GM12878 (cell line): ENCODE measurements around the gene SSU72. TPM values are rescaled to one million over a fixed set of nuclear protein-coding genes. Genes with fewer than 3 reads are reported as not detected.

Experiments used
- ATAC-seq: fragments of 200-7000 bp; cut with Tn5 transposase; 3 replicates; pipeline ENCODE4 v1.9.1; 2020; ENCODE audit warnings: mild to moderate bottlenecking, moderate library complexity
- BruUV-seq: library from RNA; stranded (reverse); fragments of 400-500 nt; replicated peaks from 2 replicates; lab custom pipeline; 2021; lab: Mats Ljungman, UMichigan
- CTCF ChIA-PET: fragments of 300-600 bp; sonication (Branson Sonifier 250); formaldehyde crosslinking; extraction: SDS; loops from one replicate; lab custom pipeline; 2021; ENCODE audit warnings: inconsistent platforms; lab: Yijun Ruan, JAX
- POLR2A ChIA-PET: fragments of 350-600 bp; formaldehyde crosslinking; extraction: SDS; loops from one replicate; lab custom pipeline; 2021; ENCODE audit warnings: inconsistent platforms; lab: Charles Lee
- RAD21 ChIA-PET: fragments of 300-600 bp; sonication (Branson Sonifier 250); formaldehyde crosslinking; loops from one replicate; lab custom pipeline; 2023; ENCODE audit warnings: antibody characterized with exemption; ENCODE audit not compliant: unreplicated experiment; lab: Charles Lee
- SMC1A ChIA-PET: fragments of 300-600 bp; sonication (Branson Sonifier 250); formaldehyde crosslinking; loops from one replicate; lab custom pipeline; 2023; ENCODE audit not compliant: unreplicated experiment, uncharacterized antibody; lab: Charles Lee
- DNase-seq: peaks from one replicate; pipeline ENCODE4 v3.0.0-alpha.2; 2011; ENCODE audit warnings: low read depth, low spot score
- FAIRE-seq: peaks from 3 replicates; lab custom pipeline; 2011; peaks lifted over from hg19 to GRCh38; lab: Jason Lieb, UNC
- H2AFZ ChIP-seq: 2 replicates; pipeline ENCODE4 v1.6.0; 2011; ENCODE audit warnings: low read depth, low read length, control low read depth; ENCODE audit not compliant: control insufficient read depth
- H3K27ac ChIP-seq: 2 replicates; pipeline ENCODE4 v1.5.1; 2011; ENCODE audit warnings: control low read depth; ENCODE audit not compliant: control insufficient read depth, insufficient read depth
- H3K27me3 ChIP-seq, 2 experiments: replicated peaks in 1 of 2; 2 replicates each; pipeline versions ENCODE4 v1.6.0 to v1.6.1; 2011; ENCODE audit warnings: low read length in 1 of 2; ENCODE audit not compliant: control insufficient read depth in 2 of 2, insufficient read depth in 2 of 2
- H3K36me3 ChIP-seq, 2 experiments: 2 replicates each; pipeline ENCODE4 v1.5.1; 2011; ENCODE audit warnings: low read length in 1 of 2; ENCODE audit not compliant: control insufficient read depth in 2 of 2, insufficient read depth in 2 of 2
- H3K4me1 ChIP-seq: 2 replicates; pipeline ENCODE4 v1.6.1; 2011; ENCODE audit warnings: mild to moderate bottlenecking, low read length, moderate library complexity, mixed read lengths; ENCODE audit not compliant: control insufficient read depth, insufficient read depth
- H3K4me2 ChIP-seq: 2 replicates; pipeline ENCODE4 v1.6.0; 2011; ENCODE audit warnings: control low read depth; ENCODE audit not compliant: control insufficient read depth, insufficient read depth
- H3K4me3 ChIP-seq: fragments of 200-600 bp; sonication (generic); 2 replicates; pipeline ENCODE4 v1.5.1; 2016
- H3K79me2 ChIP-seq: 2 replicates; pipeline ENCODE4 v1.6.0; 2011; ENCODE audit warnings: low read length; ENCODE audit not compliant: control insufficient read depth, insufficient read depth
- H3K9ac ChIP-seq: 2 replicates; pipeline ENCODE4 v1.8.0; 2011; ENCODE audit warnings: low read length, control low read depth, mixed read lengths; ENCODE audit not compliant: control insufficient read depth, insufficient read depth
- H3K9me3 ChIP-seq: replicated peaks from 3 replicates; pipeline ENCODE4 v1.5.1; 2011; ENCODE audit warnings: mild to moderate bottlenecking, low read length; ENCODE audit not compliant: control insufficient read depth, insufficient read depth
- H4K20me1 ChIP-seq: 2 replicates; pipeline ENCODE4 v1.6.0; 2011; ENCODE audit not compliant: control insufficient read depth, insufficient read depth
- CREB1 ChIP-seq: IDR thresholded peaks from 2 replicates; pipeline ENCODE4 v1.6.1; 2012; ENCODE audit warnings: low read depth, mild to moderate bottlenecking, inconsistent platforms
- DPF2 ChIP-seq: fragments of 450-650 bp; IDR thresholded peaks from 2 replicates; pipeline ENCODE4 v1.6.1; 2017; ENCODE audit warnings: mild to moderate bottlenecking
- EED ChIP-seq: sonication (generic); IDR thresholded peaks from 2 replicates; pipeline ENCODE4 v1.6.1; 2016; ENCODE audit warnings: antibody characterized with exemption, low read depth
- EGR1 ChIP-seq, 2 experiments: IDR thresholded peaks; 1 replicate in 1 of 2; 2 replicates in 1 of 2; pipeline ENCODE4 v1.6.1; 2011 to 2012; ENCODE audit warnings: low read depth in 2 of 2, low read length in 2 of 2, borderline replicate concordance in 1 of 2, mild to moderate bottlenecking in 1 of 2, moderate library complexity in 1 of 2
- EP300 ChIP-seq, 2 experiments: fragments of 150-350 bp in 1 of 2; IDR thresholded peaks; 2 replicates each; pipeline ENCODE4 v1.6.1; 2011 to 2012; ENCODE audit warnings: low read depth in 2 of 2, low read length in 2 of 2, borderline replicate concordance in 1 of 2, improper control_type of control experiment in 1 of 2, inconsistent platforms in 1 of 2; ENCODE audit not compliant: control insufficient read depth in 1 of 2
- IKZF2 ChIP-seq, 2 experiments: fragments of 450-650 bp; IDR thresholded peaks; 2 replicates each; pipeline ENCODE4 v1.6.1; 2017; ENCODE audit warnings: mild to moderate bottlenecking in 2 of 2, moderate library complexity in 2 of 2
- MEF2A ChIP-seq: IDR thresholded peaks from 2 replicates; pipeline ENCODE4 v1.6.1; 2011; ENCODE audit warnings: low read depth, mild to moderate bottlenecking, low read length, moderate library complexity; ENCODE audit not compliant: insufficient read depth
- MLLT1 ChIP-seq: fragments of 450-650 bp; IDR thresholded peaks from 2 replicates; pipeline ENCODE4 v1.6.1; 2016; ENCODE audit warnings: mild to moderate bottlenecking
- MXI1 ChIP-seq: fragments of 150-350 bp; IDR thresholded peaks from 2 replicates; pipeline ENCODE4 v1.6.1; 2011; ENCODE audit warnings: low read depth, mild to moderate bottlenecking, inconsistent platforms, low read length, improper control_type of control experiment
- NFXL1 ChIP-seq: fragments of 450-650 bp; IDR thresholded peaks from 2 replicates; pipeline ENCODE4 v1.6.1; 2017; ENCODE audit warnings: antibody characterized with exemption, mild to moderate bottlenecking, borderline replicate concordance
- NR2C2 ChIP-seq: IDR thresholded peaks from 2 replicates; pipeline ENCODE4 v1.6.1; 2011; ENCODE audit warnings: borderline replicate concordance, low read depth; ENCODE audit not compliant: control insufficient read depth, insufficient read length
- NRF1 ChIP-seq: conservative IDR thresholded peaks from 2 replicates; pipeline ENCODE4 v1.6.1; 2011; ENCODE audit warnings: mild to moderate bottlenecking, low read depth, low read length, improper control_type of control experiment
- PAX8 ChIP-seq: fragments of 450-650 bp; IDR thresholded peaks from 2 replicates; pipeline ENCODE4 v1.6.1; 2017; ENCODE audit warnings: mild to moderate bottlenecking, moderate library complexity
- POU2F2 ChIP-seq: IDR thresholded peaks from 3 replicates; pipeline ENCODE4 v1.6.1; 2011; ENCODE audit warnings: low read depth, mild to moderate bottlenecking, low read length, borderline replicate concordance
- RBBP5 ChIP-seq: fragments of 200-600 bp; sonication (generic); conservative IDR thresholded peaks from 2 replicates; pipeline ENCODE4 v1.6.1; 2016
- SUZ12 ChIP-seq: fragments of 200-600 bp; sonication (generic); IDR thresholded peaks from one replicate; pipeline ENCODE4 v1.6.1; 2018; ENCODE audit warnings: antibody characterized with exemption, mild to moderate bottlenecking; ENCODE audit not compliant: unreplicated experiment
- TAF1 ChIP-seq: IDR thresholded peaks from 2 replicates; pipeline ENCODE4 v1.6.1; 2011; ENCODE audit warnings: mild to moderate bottlenecking, low read depth, low read length, borderline replicate concordance
- TARDBP ChIP-seq: IDR thresholded peaks from 2 replicates; pipeline ENCODE4 v1.6.1; 2016; ENCODE audit warnings: borderline replicate concordance
- ZNF384 ChIP-seq: IDR thresholded peaks from 2 replicates; pipeline ENCODE4 v1.6.1; 2012; ENCODE audit warnings: low read depth, mild to moderate bottlenecking, low read length, improper control_type of control experiment, borderline replicate concordance
- WGBS: methylation state at CpG from one replicate; pipeline ENCODE4 v1.1.6; 2016; ENCODE audit warnings: low lambda C conversion rate; ENCODE audit not compliant: insufficient replicate concordance, insufficient coverage; ENCODE audit errors: missing lambda C conversion rate; 5-methylcytosine and 5-hydroxymethylcytosine counted together
- in situ Hi-C: fragments of 300-500 bp; cut with MboI; formaldehyde crosslinking; loops from 9 replicates; pipeline ENCODE4 v1.14.3; 2018; ENCODE audit warnings: mixed read lengths
- intact Hi-C: fragments of 100-400 bp; cut with micrococcal nuclease; formaldehyde crosslinking; loops from one replicate; pipeline ENCODE4 v1.14.2; 2022; ENCODE audit not compliant: unreplicated experiment
- polyA plus RNA-seq, 11 experiments: library from polyadenylated mRNA; depleted of rRNA in 4 of 11; unstranded in 6 of 11; stranded (reverse) in 5 of 11; fragments of >200 nt; fragmentation: Nextera tagmentation in 4 of 11; fragmentation: Illumina TruSeq in 1 of 11; extraction: Ambion mirVana in 4 of 11; extraction: Trizol in 1 of 11; gene quantifications; 1 replicate in 1 of 11; 2 replicates in 10 of 11; pipeline versions ENCODE4 v1.2.1 to v1.2.3, GENCODE V29; 2011 to 2016; ENCODE audit warnings: inconsistent platforms in 2 of 11, missing spikeins in 2 of 11, low read depth in 1 of 11
- total RNA-seq, 4 experiments: library from RNA; depleted of rRNA in 3 of 4; stranded (reverse); fragments of >200 nt in 3 of 4; fragmentation: Illumina TruSeq in 1 of 4; extraction: Trizol in 1 of 4; gene quantifications; 2 replicates each; pipeline versions ENCODE4 v1.2.1 to v1.2.3, GENCODE V29; 2013 to 2021
- TF ChIP-seq, protein P1 (sequence below): IDR thresholded peaks from 2 replicates; pipeline ENCODE4 v1.6.1; 2012; ENCODE audit warnings: mild to moderate bottlenecking, low read depth, low read length

The SSU72 gene
- total and polyA plus RNA-seq, 10 of the 15 experiments (the other 5 are each of a cell fraction or from before 2014, with no cell fraction given) = 28.6 to 172 (median 67.7) TPM

DNA sequence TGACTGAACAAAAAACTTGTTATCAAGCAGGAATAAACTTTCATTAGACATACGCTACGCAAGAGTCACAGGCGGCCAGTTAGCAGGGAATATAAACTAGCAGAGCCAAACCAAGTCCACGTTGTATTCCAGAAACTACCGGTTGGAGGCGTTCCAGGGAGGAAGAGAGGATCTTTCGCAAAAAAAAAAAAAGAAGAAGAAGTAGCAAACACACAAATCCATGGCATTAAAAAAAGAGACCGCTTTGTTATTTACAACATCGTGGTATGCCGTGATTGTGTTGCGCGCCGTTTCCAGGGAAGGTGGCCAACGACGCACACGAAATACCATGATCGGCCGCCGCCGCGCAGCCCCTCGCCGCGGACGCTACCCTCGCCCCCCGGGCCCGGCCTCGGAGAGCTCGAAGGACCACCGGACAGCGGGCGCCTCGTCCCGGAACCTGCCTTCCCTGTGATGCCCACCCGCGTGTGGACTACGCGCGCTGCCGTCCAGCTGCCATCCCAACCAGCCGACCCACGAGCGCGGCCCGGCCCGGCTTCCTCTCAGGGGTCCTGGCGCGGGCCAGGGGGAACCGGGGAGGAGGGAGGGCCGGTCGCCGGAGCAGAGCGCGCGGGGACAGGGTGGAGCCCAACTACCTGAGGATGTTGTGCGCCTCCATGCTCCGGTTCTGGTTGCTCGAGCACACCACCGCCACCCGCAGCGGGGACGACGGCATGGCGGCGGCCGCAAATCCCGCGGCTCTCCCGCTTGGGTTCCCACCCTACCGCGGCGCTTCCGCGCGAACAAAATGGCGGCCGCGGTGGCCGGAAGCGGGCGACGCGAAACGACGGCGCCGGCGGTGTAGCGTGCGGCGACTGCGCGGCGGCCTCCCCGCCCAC, 581 bp downstream of the SSU72 start:
- Histone ChIP-seq H3K27me3 (no peaks in the 10 kb centered on the region), H2AFZ (peak overlapping the region; percentile 65), H3K4me1 (no peaks in the 10 kb centered on the region), H3K9me3 (no peaks in the 10 kb centered on the region), H3K27ac (peak overlapping the region; percentile 82), H3K36me3 (peaks cover 2 to 11% of the 10 kb centered on the region in 2 experiments; a peak in 3 of 4 replicates), H3K9ac (peak overlapping the region; percentile 94), H4K20me1 (peaks cover 8% of the 10 kb centered on the region; the same call in 1 of the 2 replicates), H3K4me2 (peak overlapping the region; percentile 92), H3K79me2 (peaks cover 54% of the 10 kb centered on the region), H3K4me3 (peak overlapping the region; percentile 98)
- DNase-seq (no peak), FAIRE-seq (peak; percentile 38), ATAC-seq (peak; percentile 81)
- ChIA-PET RAD21 (no interaction called here), POLR2A (no interaction called here), CTCF (no interaction called here), SMC1A (no interaction called here)
- BruUV-seq = no TSS peak
- in situ Hi-C loops (no loop called here), intact Hi-C loops (loop anchor here (5.0 kb wide), 1 partner anchor 43 kb away; the partner anchor contains the start of gene MIB2)
- WGBS = 2% methylated on average over 78 of the region's 96 CpGs
- TF ChIP-seq MLLT1 (no peak), EP300 (IDR thresholded peaks at IDR 0.05; ENCODE audit: borderline replicate concordance in 1 of 2, control insufficient read depth in 1 of 2, low read depth in 2 of 2, low read length in 2 of 2) (no peak), EGR1 (IDR thresholded peaks at IDR 0.05; ENCODE audit: borderline replicate concordance in 1 of 2, low read depth in 2 of 2, low read length in 2 of 2) (no peak), POU2F2 (no peak), NRF1 (no peak), SUZ12 (no peak), TARDBP (no peak), TAF1 (no peak), RBBP5 (no peak), IKZF2 (IDR thresholded peaks at IDR 0.05) (peak in 1 of 2 experiments; percentile 10; a peak in 1 of 4 replicates), NR2C2 (no peak), MEF2A (no peak), EED (no peak), ZNF384 (peak; percentile 63), MXI1 (peak; percentile 53), PAX8 (no peak), CREB1 (no peak), DPF2 (no peak), NFXL1 (no peak)
- TF ChIP-seq, protein P1, sequence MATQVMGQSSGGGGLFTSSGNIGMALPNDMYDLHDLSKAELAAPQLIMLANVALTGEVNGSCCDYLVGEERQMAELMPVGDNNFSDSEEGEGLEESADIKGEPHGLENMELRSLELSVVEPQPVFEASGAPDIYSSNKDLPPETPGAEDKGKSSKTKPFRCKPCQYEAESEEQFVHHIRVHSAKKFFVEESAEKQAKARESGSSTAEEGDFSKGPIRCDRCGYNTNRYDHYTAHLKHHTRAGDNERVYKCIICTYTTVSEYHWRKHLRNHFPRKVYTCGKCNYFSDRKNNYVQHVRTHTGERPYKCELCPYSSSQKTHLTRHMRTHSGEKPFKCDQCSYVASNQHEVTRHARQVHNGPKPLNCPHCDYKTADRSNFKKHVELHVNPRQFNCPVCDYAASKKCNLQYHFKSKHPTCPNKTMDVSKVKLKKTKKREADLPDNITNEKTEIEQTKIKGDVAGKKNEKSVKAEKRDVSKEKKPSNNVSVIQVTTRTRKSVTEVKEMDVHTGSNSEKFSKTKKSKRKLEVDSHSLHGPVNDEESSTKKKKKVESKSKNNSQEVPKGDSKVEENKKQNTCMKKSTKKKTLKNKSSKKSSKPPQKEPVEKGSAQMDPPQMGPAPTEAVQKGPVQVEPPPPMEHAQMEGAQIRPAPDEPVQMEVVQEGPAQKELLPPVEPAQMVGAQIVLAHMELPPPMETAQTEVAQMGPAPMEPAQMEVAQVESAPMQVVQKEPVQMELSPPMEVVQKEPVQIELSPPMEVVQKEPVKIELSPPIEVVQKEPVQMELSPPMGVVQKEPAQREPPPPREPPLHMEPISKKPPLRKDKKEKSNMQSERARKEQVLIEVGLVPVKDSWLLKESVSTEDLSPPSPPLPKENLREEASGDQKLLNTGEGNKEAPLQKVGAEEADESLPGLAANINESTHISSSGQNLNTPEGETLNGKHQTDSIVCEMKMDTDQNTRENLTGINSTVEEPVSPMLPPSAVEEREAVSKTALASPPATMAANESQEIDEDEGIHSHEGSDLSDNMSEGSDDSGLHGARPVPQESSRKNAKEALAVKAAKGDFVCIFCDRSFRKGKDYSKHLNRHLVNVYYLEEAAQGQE = no peak
